ENCODE results near the gene MPZL1. TPM values are rescaled to one million over a fixed set of nuclear protein-coding genes. Genes with fewer than 3 reads are reported as not detected.

Gene MPZL1
- total RNA-seq, 1 experiment from 2014 or later: 273 TPM

GRCh38 chr1:167687919-167688519 lies 33.8 kb upstream of the MPZL1 start:
- peak; percentile 83 to 86 for TF ChIP-seq CTCF (IDR thresholded peaks at IDR 0.05; ENCODE audit: insufficient read depth in 1 of 2, low read depth in 1 of 2, low read length in 1 of 2, severe bottlenecking in 1 of 2, unreplicated experiment in 1 of 2)
- Histone ChIP-seq H3K9me3 (no peaks in the 10 kb centered on the region), H3K4me1 (no peaks in the 10 kb centered on the region), H3K27me3 (replicated peaks; ENCODE audit: control insufficient read depth, insufficient read depth, low read length) (no peaks in the 10 kb centered on the region), H3K4me3 (ENCODE audit: low read depth, low read length) (no peak overlapping the region), H3K36me3 (ENCODE audit: control insufficient read depth, insufficient read depth, low read length) (no peaks in the 10 kb centered on the region)
- Mint-ChIP-seq H3K27ac (ENCODE audit: unreplicated experiment) (no peak overlapping the region), H3K4me3 (ENCODE audit: unreplicated experiment) (no peak overlapping the region), H3K36me3 (ENCODE audit: insufficient read depth, unreplicated experiment) (no peaks in the 10 kb centered on the region), H3K9me3 (ENCODE audit: unreplicated experiment) (no peaks in the 10 kb centered on the region), H3K4me1 (ENCODE audit: low read depth, unreplicated experiment) (no peaks in the 10 kb centered on the region), H3K27me3 (ENCODE audit: insufficient read depth, unreplicated experiment) (no peaks in the 10 kb centered on the region)
- BruUV-seq (replicated peaks): no TSS peak
- CTCF ChIA-PET: interaction anchor here (0.9 to 3.8 kb wide), 4 partner anchors 18 to 136 kb away, joined by 3 to 46 read pairs (median 4); no protein-coding TSS in a partner anchor
- POLR2A ChIA-PET: interaction anchor here (1.2 kb wide), 1 partner anchor 134 kb away, joined by 3 read pairs; the partner anchor contains the start of gene CREG1
- DNase-seq: peak; percentile 74 to 80
- intact Hi-C loops (cut with micrococcal nuclease; ENCODE audit: unreplicated experiment): loop anchor here (1.0 kb wide), 2 partner anchors 88 to 132 kb away; no protein-coding TSS in a partner anchor

- BruUV-seq (replicated peaks): no TSS peak
These were observed 32.2 kb upstream of the MPZL1 start for GRCh38 chr1:167689567-167689920.

GRCh38 chr1:167690053-167690452 lies 31.7 kb upstream of the MPZL1 start:
- H3K9me3 Mint-ChIP-seq (ENCODE audit: unreplicated experiment): no peaks in the 10 kb centered on the region
- ChIA-PET CTCF (interaction anchor here (1.9 kb wide), 1 partner anchor 90 kb away, joined by 5 read pairs; no protein-coding TSS in a partner anchor), POLR2A (no interaction called here)
- H3K27me3 ChIP-seq (replicated peaks; ENCODE audit: control insufficient read depth, insufficient read depth, low read length): no peaks in the 10 kb centered on the region
- H3K4me3 ChIP-seq (ENCODE audit: low read depth, low read length): no peak overlapping the region
- H3K36me3 ChIP-seq (ENCODE audit: control insufficient read depth, insufficient read depth, low read length): no peaks in the 10 kb centered on the region
- H3K36me3 Mint-ChIP-seq (ENCODE audit: insufficient read depth, unreplicated experiment): no peaks in the 10 kb centered on the region
- no peaks in the 10 kb centered on the region for H3K4me1 ChIP-seq
- intact Hi-C loops (cut with micrococcal nuclease; ENCODE audit: unreplicated experiment): no loop called here
- H3K4me3 Mint-ChIP-seq (ENCODE audit: unreplicated experiment): no peak overlapping the region
- no peaks in the 10 kb centered on the region for H3K4me1 Mint-ChIP-seq (ENCODE audit: low read depth, unreplicated experiment)
- H3K27ac Mint-ChIP-seq (ENCODE audit: unreplicated experiment): no peak overlapping the region
- H3K27me3 Mint-ChIP-seq (ENCODE audit: insufficient read depth, unreplicated experiment): no peaks in the 10 kb centered on the region
- BruUV-seq (replicated peaks): no TSS peak
- H3K9me3 ChIP-seq: no peaks in the 10 kb centered on the region
- DNase-seq: no peak
- TF ChIP-seq CTCF (IDR thresholded peaks at IDR 0.05; ENCODE audit: insufficient read depth in 1 of 2, low read depth in 1 of 2, low read length in 1 of 2, severe bottlenecking in 1 of 2, unreplicated experiment in 1 of 2): no peak

More at GRCh38 chr1:167689567-167689920, 32.2 kb upstream of the MPZL1 start:
- H3K9me3 ChIP-seq: no peaks in the 10 kb centered on the region
- TF ChIP-seq CTCF (IDR thresholded peaks at IDR 0.05; ENCODE audit: insufficient read depth in 1 of 2, low read depth in 1 of 2, low read length in 1 of 2, severe bottlenecking in 1 of 2, unreplicated experiment in 1 of 2): no peak
- H3K36me3 Mint-ChIP-seq (ENCODE audit: insufficient read depth, unreplicated experiment): no peaks in the 10 kb centered on the region
- ChIA-PET CTCF (no interaction called here), POLR2A (no interaction called here)
- H3K9me3 Mint-ChIP-seq (ENCODE audit: unreplicated experiment): no peaks in the 10 kb centered on the region
- no peaks in the 10 kb centered on the region for H3K27me3 Mint-ChIP-seq (ENCODE audit: insufficient read depth, unreplicated experiment)
- DNase-seq: no peak
- H3K36me3 ChIP-seq (ENCODE audit: control insufficient read depth, insufficient read depth, low read length): no peaks in the 10 kb centered on the region
- no peak overlapping the region for H3K27ac Mint-ChIP-seq (ENCODE audit: unreplicated experiment)
- no peaks in the 10 kb centered on the region for H3K4me1 Mint-ChIP-seq (ENCODE audit: low read depth, unreplicated experiment)
- intact Hi-C loops (cut with micrococcal nuclease; ENCODE audit: unreplicated experiment): no loop called here
- no peaks in the 10 kb centered on the region for H3K27me3 ChIP-seq (replicated peaks; ENCODE audit: control insufficient read depth, insufficient read depth, low read length)
- H3K4me3 Mint-ChIP-seq (ENCODE audit: unreplicated experiment): no peak overlapping the region
- H3K4me3 ChIP-seq (ENCODE audit: low read depth, low read length): no peak overlapping the region
- H3K4me1 ChIP-seq: no peaks in the 10 kb centered on the region
